GOT3 (cell line): ENCODE data around the gene PIP4K2B.
A peak's percentile ranks its signal among the peaks of the same experiment; 100 is the strongest.

Experiments
- DNase-seq: peaks from one replicate; lab custom pipeline; 2025; ENCODE audit warnings: mixed read lengths; lab: John Stamatoyannopoulos, UW

PIP4K2B gene

DNA sequence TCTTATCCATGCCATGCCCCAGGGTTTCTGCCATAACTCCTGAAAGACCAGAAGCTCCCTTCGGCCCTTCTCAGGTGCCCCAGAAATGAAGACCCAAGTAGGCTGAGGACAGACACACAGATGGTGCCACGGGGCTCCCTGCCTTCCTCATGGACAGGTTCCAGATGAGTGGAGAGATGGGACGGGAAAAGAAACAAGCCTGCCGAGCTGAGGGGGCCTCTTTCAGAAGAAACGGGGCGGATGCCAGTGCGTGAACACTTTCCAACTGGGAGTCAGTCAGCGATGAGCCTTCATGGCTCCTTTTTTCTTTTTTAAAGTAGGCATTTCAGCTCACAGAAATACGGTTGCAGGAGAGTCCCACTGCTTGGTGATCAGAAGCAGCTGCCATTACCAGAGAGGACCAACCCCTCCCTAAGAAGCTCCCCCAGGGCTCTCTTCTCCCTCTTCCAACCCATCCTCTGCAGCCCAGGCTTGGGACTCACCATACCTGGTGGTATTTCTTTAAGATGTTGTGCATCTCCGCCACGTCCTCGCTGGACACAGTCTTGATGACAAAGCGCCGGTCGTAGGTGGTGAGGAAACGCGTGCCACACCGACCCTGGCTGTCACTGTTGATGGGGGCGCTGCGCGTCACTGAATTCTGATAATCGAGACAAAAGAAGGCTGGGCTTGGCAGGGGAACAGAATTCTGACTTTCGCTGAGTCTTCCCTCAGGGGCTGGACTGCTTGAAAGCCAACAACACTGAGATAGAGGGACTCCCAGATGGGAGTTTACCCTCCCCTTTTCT lies 19.2 kb downstream of the PIP4K2B start:
- no peak for DNase-seq

DNA sequence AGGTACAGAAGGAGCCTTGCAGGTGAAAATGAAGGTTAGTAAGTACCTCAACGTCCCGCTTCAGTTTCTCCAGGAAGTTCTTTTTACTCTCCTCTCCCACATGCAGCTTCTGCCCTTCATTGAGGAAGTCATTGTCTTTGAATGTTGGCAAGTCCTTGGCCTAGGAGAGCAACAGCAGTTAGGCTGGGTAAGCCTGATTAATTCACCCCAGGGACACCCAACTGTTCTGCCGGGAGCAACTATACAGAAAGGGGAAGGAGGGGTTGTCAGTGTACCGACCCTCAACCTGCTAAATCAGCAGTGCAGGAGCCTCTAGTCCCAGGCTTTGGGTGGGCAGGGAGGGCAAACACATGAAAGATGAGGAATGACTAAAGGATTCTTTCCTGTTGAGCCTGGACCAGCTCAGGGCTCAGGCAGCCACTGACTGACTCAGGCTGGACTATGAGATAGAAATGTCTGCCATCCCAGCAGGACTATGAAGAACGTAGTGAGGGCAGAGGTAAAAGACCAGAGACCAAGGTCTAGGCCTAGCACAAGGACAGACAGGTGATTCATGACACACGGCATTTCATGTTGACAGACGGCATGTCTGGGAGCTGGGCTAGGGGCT lies 21.6 kb downstream of the PIP4K2B start:
- no peak for DNase-seq

DNA sequence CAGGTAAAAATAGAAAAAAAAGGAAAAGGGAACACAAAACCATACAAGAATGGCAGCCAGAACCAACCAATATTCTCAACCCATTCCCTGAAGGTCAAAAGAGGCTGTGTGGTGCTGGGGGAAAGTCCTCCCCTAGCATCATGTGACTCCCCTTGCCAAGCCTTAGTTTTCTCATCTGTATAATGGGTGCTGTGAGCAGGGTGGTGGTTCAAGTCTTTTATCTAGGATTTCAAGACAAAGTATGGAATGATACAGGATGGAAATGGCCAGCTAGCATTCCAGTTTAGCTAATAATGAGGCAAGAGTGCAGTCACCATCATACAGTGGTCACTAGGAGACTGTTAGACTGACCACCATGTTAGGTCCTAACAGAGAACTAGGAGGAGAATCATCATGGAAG lies 26.1 kb downstream of the PIP4K2B start:
- no peak for DNase-seq

DNA sequence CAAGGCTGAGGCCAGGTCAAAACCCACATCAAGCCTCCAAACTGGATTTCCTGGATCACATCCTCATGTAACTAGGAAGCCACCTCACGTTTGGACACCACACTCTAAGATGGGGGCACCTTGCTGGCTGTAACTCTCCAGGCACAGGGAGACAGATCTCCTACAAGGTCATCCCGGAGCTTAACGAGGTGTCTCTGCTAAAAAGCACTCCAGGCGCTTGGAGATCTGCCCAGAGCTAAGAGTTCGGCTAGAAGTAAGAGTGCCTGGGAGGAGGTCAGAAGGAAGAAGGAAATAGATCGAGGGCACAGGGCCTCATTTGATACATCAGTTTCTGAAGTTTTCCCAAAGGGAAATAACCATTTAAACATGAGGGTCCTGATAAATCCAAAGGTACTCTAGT lies 30.9 kb downstream of the PIP4K2B start:
- DNase-seq, result no peak

DNA sequence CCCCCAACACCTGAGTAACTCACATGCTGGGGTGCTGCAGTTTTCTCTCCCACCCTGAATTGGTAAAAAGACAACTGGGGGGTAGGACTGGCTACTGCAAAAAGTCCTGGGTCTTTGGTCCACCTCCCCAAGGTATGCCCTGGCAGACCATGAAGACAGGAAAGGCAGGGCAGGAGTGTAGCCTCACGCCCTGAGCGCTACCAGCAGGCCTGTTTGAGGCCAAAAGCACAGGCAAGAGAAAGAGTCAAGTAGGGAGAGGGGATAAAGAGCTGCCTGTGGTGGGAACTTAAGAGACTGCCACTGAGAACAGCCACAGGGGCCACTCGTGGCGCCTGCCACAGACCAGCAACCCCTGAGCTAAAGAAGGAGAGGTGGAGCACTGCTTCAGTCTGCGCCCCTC lies 33.0 kb downstream of the PIP4K2B start:
- no peak for DNase-seq

DNA sequence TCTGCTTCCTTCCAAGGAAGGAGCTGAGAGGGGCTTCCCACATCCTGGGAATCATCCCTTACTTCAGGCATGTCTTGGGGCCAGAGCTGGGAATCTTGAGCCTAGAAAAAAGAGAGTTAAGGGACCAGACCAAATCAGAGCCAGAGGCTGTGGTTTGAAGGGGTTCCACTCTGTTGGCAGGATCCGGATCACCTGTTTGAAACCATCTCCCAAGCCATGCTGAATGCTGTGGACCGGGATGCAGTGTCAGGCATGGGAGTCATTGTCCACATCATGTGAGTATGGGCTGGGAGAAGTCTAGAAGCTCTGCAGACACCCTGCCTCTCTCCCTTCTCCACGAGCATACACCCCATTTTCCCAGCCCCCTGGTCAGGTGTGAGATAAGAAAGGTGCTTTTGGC lies 37.1 kb downstream of the PIP4K2B start:
- DNase-seq, result no peak

DNA sequence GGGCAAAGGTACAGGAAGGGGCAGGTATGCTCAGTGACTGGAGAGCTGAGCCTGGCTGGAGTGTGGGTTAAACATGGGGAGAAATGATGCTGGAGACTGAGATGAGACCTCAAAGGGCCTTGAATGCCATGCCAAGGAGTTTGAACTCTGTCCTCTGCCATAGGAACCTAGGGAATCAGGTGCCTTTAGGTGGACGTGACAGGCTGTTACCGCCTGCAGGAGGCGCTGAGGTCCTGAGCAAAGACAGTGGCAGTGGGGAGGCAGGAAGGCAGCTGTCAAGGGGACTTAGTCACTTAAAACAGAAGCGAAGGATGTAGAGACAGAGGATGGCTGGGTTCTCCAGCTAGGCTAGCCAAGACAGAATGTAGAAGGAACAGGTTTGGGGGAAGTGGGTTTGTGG lies 37.7 kb downstream of the PIP4K2B start:
- DNase-seq, result no peak

DNA sequence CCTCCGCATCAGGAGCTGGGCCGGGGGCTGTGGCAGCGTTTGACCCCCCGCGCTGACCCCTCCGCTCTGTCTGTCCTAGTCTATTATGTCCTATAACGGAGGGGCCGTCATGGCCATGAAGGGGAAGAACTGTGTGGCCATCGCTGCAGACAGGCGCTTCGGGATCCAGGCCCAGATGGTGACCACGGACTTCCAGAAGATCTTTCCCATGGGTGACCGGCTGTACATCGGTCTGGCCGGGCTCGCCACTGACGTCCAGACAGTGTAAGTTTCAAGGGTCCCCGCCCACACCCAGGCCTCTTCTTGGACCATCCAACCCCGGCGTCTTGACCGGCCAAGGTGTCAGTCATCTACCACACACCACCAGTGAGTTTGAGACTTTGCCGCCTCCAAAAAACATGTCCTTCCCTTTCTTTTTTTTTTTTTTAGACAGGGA lies 46.3 kb downstream of the PIP4K2B start:
- no peak for DNase-seq

DNA sequence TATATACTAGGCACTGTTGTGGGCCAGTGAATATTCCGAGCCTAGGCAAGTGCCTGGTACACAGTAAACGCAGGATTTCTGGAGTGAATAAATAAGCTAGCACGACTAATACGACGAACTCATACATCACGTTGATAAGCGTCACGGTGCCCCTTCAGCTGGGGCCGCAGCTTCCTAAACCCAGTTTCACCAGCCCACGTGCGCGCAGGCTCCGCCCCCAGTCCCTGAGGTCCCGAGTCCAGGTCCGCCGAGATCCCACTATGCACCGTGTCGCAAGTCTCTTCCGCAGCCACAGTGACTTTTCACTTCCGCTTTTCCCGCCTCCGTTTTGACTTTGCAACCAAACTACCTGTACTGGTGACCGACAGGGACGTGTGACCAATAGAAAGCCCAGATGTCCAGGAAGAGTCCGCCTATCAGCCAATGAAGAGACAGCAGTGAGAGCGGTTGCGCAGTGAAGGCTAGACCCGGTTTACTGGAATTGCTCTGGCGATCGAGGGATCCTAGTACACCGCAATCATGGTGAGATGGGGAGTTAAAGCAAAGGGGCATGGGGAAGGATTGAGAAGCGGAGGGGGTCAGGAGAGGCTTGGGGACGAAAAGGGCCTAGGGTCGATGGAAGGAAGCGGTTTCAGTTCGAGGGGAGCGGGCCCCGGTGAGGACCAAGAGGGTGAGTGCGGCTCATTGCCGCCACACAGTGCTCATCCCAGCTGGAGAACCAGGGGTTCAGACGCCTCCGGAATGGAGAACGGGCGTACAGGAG lies 46.9 kb downstream of the PIP4K2B start, which contains the start of gene PSMB3:
Gene PSMB3 (plus strand): TSS at position 434 of the 763 bp plus-strand sequence. CDS start 86 bp downstream, at position 520.
- peak; percentile 90 for DNase-seq

DNA sequence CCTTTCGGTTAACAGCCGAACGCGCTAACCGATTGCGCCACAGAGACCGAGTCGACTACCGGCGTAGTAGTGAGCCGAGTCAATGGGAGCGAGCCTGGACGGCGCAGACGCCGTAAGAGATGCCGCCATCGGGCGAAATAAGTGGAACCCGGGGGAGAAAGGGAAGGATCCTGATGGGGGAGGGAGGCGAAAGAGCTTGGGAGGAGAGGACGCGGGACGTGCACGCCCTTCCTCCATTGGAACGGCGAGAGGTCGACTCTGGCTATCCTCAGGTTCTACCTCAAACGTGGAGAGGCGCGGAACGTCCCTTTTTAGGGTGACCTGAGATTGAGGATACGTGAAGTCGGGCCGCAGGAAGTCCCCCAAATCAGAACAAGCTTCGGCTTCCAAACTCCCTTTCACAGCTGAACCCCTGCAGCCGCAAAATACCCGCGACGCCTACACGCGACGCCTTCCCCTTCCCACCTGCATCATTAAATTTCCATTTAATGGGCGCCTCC lies 47.5 kb downstream of the PIP4K2B start:
- peak; percentile 60 for DNase-seq

DNA sequence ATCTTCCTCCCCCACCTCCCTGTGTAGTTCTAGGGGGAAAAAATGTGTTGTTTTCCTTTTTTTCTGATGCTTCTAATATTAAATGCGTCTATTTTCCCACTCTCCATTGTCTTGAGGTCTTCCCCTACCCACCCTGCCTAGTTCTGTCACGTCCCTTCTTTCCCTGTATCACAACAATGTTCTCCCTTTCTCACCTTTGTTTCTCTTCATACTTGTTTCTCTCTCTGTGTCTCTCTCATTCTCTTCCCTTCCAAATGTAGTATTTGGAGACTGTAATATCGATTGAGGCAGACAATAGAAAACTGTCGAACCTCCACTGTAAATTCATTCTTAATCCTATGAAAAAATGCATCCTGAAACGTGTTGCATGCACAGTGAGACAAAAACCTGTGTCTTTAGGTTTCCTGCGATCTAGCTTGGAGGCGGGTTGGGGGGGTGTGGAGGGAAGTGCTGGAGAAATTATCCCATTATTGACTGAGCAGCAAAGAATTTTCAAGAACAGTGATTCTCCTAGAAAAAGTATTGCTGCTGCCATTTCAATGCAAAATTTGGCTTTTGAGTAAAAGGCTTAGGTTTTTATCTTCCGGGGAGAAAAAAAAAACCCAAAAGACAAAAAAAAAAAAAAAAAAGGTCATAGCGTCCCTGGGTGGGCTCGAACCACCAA lies 48.1 kb downstream of the PIP4K2B start:
- no peak for DNase-seq

DNA sequence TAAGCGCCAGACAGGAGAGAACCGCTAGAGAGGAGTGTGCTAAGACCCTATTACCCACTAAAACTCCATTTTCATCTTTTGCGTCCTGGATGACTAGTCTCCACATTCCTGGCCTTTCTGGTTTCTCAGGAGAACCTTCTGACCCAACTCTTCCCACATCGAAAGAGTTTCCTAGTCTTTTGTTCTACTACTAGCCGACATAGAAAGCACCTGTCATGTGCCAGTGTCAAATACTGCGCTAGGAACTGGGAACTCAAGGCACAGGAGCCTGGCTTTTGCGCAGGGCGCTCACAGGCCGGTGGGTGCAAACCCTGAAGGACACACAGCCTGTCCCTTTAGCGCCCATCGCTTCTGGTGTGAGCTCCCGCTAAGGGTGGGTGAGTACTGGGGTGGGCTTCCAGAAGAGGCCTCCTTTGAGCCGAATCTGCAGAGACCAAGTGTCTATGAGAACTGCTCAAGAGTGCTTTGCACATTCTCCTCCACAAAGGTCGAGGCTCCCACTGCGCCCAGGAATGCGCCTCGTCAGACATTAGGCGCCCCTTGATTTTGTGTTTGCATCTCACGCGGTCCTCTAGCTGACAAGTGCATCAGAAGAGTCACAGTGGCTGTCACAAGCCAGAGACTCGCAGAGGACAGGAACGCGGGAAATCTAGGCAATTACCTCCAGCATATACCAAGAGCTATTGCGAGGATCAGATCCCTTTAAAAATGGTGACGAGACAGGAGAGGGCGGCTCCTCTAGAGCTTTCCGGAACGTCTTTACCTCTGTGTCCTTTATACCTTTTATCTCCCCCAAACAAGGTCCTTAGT lies 48.8 kb downstream of the PIP4K2B start:
- no peak for DNase-seq

DNA sequence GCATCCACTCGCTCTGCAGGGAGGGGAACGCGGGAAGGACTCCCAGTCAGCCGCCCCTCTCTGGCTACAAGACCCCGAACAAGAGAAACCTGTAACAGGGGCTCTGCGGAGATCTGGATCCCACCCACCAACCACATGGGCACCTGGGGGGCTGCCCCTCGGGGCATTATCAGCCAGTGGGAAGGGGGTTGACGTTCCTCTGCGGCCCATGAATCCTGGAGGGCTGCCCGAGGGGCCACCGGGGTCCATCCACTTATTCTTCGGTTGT lies 49.4 kb downstream of the PIP4K2B start:
- DNase-seq, result no peak

DNA sequence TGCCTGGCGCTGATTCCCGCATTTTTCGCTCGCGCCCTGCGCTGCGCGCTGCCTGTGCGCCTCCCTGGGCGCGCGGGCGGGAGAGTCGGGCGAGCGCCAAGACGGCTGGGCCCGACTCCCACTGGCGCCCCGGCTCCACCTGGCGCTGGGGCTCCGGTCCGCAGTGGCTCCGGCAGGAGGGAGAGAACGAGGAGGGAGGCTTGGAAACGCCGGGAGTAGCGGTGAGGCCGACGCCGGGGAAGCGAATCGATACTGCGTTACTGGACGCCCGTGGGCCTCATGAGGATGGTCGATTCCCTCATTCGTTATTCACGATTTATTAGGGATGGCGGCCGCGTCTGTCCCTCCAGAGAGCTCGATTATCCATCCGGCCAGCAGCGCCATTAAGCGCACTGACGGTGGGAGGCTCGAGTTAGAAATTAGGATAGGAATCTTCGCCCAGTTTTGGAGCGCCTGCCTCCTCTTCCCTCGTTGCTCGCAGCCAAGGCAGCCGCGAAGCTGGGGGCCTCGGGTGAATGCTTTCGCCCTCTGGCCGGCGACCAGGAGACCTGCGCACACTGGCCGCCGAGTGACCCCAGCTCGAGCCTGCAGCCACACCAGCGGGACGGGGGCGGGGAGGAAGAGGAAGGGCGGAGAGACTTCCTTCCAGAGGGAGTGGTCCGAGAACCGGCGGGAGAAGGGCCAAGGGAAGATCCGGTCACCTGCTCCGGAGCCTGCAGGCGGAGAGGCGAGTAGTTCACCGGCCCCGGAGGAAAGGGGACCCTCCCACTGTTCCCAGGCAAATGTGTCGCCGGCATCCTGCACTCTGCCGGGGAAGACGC lies 49.9 kb downstream of the PIP4K2B start:
- DNase-seq, result no peak

DNA sequence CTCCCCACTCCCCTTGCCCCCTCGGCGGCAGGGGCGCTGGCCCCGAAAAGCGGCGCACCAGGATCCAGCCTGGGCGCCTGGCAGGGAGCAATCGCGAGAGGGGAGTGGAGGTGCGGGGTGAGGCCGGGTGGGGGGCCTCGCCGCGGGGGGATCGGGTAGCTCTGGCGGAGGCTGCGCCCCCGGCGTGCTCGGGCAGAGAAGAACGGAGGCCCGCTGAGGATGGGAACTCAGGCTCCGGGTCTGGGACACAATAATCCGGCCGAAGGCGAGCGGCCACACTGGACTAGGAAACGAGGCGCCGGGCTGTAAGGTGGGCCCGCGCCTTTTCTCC lies 50.5 kb downstream of the PIP4K2B start:
- no peak for DNase-seq

DNA sequence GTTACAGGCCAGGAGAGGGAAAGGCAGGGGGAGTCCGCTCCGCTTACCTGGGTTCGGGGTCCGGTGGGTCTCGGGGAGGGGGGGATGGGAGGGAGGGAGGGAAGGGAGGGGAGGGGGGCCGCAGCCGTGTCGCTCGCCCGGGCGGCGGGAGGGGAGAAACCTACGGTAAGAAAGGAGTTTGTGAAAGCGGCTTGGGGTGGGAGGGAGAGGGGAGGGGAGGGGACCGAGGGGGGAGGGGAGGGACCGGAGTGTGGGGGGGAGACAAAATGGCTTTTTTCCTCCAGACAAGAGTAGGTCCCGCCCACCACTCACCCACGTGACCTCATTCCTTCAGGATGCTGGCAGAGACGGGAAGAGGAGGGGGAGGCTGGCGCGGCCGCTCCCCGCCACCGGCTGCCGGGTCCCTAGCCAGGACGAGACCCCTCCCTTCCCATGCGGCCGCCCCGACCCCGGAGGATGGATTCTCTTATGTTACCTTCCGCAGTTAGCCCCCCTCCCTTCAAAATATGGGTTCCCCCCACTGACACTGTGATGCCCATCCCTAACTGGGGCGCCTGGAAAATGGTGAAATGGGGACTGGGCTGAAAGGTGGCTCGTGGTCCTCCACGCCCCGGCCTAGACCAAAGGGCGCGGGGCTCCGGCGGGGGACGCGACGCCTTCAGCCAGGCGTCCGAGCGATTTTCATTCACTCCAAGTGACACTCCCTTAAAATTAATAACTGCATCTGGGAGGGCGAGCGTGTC lies 51.0 kb downstream of the PIP4K2B start, which contains the start of gene PCGF2:
Gene PCGF2 (minus strand): TSS at position 188 of the 743 bp plus-strand sequence. CDS start 7,934 bp downstream, outside the sequence.
- no peak for DNase-seq

DNA sequence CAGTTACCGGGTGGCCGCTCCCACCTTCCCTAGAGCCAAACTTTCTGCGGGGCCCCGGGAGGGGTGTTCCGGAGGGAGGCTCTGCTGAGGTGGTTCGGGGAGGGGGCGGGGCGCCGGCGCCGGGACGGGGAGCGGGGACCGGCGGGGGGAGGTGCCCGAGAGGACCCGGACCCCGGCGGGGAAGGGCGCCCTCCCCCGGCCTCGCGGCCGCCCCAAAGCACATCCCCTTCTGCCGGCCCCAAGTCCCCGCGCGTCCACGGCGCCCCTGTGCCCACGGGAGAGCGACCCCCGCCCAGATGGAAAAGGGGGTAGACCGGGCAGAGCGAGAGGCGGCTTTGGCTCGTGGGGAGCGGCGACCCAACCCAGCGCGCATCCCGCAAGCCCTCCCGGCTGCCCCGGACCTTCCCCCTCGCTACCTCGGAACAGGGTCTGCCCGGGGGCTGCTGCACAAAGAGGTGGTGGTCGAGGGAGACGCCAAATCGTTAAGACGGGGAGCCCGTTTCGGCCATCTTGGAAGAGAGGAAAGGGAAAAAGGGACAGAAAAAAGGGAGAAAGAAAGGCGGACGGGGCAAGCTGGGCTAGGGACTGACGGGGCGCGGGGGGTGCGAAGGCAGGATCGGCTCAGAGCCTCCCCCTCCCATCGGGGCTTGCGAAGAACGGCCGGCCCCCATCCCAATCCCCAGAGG lies 51.8 kb downstream of the PIP4K2B start:
- DNase-seq, result no peak

DNA sequence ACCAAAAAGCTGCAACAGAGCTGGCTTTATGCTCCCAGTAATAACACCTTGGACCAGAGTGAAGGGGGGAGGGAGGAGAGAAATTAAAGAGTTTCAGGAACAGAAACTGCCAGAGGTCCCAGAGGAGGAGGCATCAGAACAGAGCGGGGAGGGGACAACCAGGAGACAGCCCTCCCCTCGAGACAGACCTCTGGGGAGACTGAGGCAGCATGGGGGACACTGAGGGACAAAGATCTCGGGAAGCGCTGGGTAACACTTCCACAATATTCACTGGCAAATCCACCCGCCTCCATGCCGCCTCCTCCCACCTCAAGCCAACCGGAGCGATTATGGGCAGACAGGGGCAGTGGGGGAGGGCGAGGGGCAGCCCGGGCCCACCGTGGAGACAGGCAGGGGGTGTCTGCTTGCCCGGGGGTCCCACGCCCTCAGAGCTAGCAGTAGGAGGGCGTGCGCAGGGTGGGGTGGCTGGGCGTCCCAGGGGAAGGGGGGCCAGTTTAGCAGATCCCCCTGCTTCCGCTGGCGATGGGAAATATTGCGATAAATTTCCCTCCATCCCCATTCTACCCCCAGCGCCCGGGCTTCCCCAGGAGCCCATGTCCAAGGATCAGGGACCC lies 52.4 kb downstream of the PIP4K2B start:
- no peak for DNase-seq
